H1 (cell line): ENCODE data around the gene GPATCH2L.

Experiments used
- BACH1 ChIP-seq: IDR thresholded peaks from 2 replicates; pipeline ENCODE4 v1.6.1; 2012; ENCODE audit warnings: low read length, improper control_type of control experiment
- CTCF ChIP-seq, 3 experiments: IDR thresholded peaks; 1 replicate in 2 of 3; 2 replicates in 1 of 3; pipeline versions ENCODE4 v1.5.1 to v1.6.1; 2011; ENCODE audit warnings: low read length in 3 of 3, mild to moderate bottlenecking in 3 of 3, inconsistent platforms in 2 of 3, low read depth in 1 of 3, moderate library complexity in 1 of 3; ENCODE audit not compliant: insufficient read depth in 1 of 3; ENCODE audit errors: control extremely low read depth in 1 of 3
- EZH2 ChIP-seq: fragments of 200-600 bp; sonication (generic); IDR thresholded peaks from 2 replicates; pipeline ENCODE4 v1.7.1; 2012; ENCODE audit warnings: low read depth, mild to moderate bottlenecking, moderate library complexity, low read length, inconsistent platforms; ENCODE audit not compliant: severe bottlenecking
- JUND ChIP-seq: IDR thresholded peaks from 2 replicates; pipeline ENCODE4 v1.6.1; 2011; ENCODE audit warnings: mild to moderate bottlenecking, improper control_type of control experiment, low read length
- KDM1A ChIP-seq: fragments of 200-600, 300-600 bp; sonication (generic); IDR thresholded peaks from 2 replicates; pipeline ENCODE4 v1.7.1; 2016; ENCODE audit warnings: mild to moderate bottlenecking, low read length, borderline replicate concordance
- MAX ChIP-seq: IDR thresholded peaks from 2 replicates; pipeline ENCODE4 v1.6.1; 2012; ENCODE audit warnings: inconsistent platforms
- PHF8 ChIP-seq: fragments of 200-600 bp; sonication (generic); conservative IDR thresholded peaks from 2 replicates; pipeline ENCODE4 v1.7.1; 2012; ENCODE audit warnings: low read depth, mild to moderate bottlenecking, inconsistent platforms, low read length, moderate library complexity
- POLR2A ChIP-seq, 2 experiments: IDR thresholded peaks; 1 replicate in 1 of 2; 2 replicates in 1 of 2; pipeline ENCODE4 v1.6.1; 2011; ENCODE audit warnings: low read depth in 2 of 2, low read length in 2 of 2, mild to moderate bottlenecking in 2 of 2; ENCODE audit errors: control extremely low read depth in 1 of 2
- POLR2AphosphoS5 ChIP-seq: IDR thresholded peaks from 2 replicates; pipeline ENCODE4 v1.6.1; 2011; ENCODE audit warnings: low read depth, low read length
- RFX5 ChIP-seq: IDR thresholded peaks from 2 replicates; pipeline ENCODE4 v1.6.1; 2011; ENCODE audit warnings: low read depth, low read length, improper control_type of control experiment, borderline replicate concordance
- RNF2 ChIP-seq: fragments of 200-900, 300-1000 bp; sonication (generic); IDR thresholded peaks from 2 replicates; pipeline ENCODE4 v1.7.1; 2016; ENCODE audit warnings: borderline replicate concordance, low read depth, mild to moderate bottlenecking, antibody characterized with exemption, low read length; ENCODE audit not compliant: poor library complexity, severe bottlenecking; ENCODE audit errors: missing control alignments
- SIN3A ChIP-seq, 2 experiments: IDR thresholded peaks in 1 of 2; conservative IDR thresholded peaks in 1 of 2; 2 replicates each; pipeline ENCODE4 v1.6.1; 2011 to 2012; ENCODE audit warnings: low read length in 2 of 2, improper control_type of control experiment in 1 of 2, low read depth in 1 of 2, mild to moderate bottlenecking in 1 of 2

GRCh38 chr14:76237349-76237990 lies 85.7 kb downstream of the GPATCH2L start:
- no peak for TF ChIP-seq EZH2
- peak in 1 of 3 experiments; percentile 29; a peak in 1 of 4 replicates for TF ChIP-seq CTCF (IDR thresholded peaks at IDR 0.05; ENCODE audit: control extremely low read depth in 1 of 3, insufficient read depth in 1 of 3, low read depth in 1 of 3, low read length in 3 of 3)
- no peak for TF ChIP-seq POLR2A (IDR thresholded peaks at IDR 0.05; ENCODE audit: control extremely low read depth in 1 of 2, low read depth in 2 of 2, low read length in 2 of 2)
- TF ChIP-seq BACH1, result no peak
- TF ChIP-seq RNF2, result no peak
- no peak for TF ChIP-seq KDM1A
- TF ChIP-seq SIN3A (conservative IDR thresholded peaks at IDR 0.05 in 1 of 2, IDR thresholded peaks at IDR 0.05 in 1 of 2; ENCODE audit: low read depth in 1 of 2, low read length in 2 of 2), result no peak
- no peak for TF ChIP-seq MAX
- no peak for TF ChIP-seq RFX5
- TF ChIP-seq PHF8, result no peak
- no peak for TF ChIP-seq POLR2AphosphoS5
- TF ChIP-seq JUND, result no peak
